Fibroblast of mammary gland (primary cell): ENCODE measurements around the gene PSMC5.

Experiments used
- DNase-seq: peaks from one replicate; pipeline ENCODE4 v3.0.0-alpha.2; 2010; ENCODE audit warnings: low read depth
- H3K4me3 ChIP-seq: 2 replicates; pipeline ENCODE4 v1.5.1; 2011; ENCODE audit warnings: low read depth, mild to moderate bottlenecking, low read length, moderate library complexity; ENCODE audit not compliant: control insufficient read depth
- CTCF ChIP-seq: conservative IDR thresholded peaks from 2 replicates; pipeline ENCODE4 v1.5.1; 2011; ENCODE audit warnings: low read depth, low read length, inconsistent platforms; ENCODE audit not compliant: control insufficient read depth, insufficient read depth

Gene PSMC5

GRCh38 chr17:63837480-63837879 lies 10.2 kb downstream of the PSMC5 start:
- no peak for DNase-seq
- TF ChIP-seq CTCF = no peak
- H3K4me3 ChIP-seq = no peak overlapping the region

- DNase-seq = no peak
- H3K4me3 ChIP-seq = no peak overlapping the region
- TF ChIP-seq CTCF = no peak
Observed at GRCh38 chr17:63837962-63838600, 10.8 kb downstream of the PSMC5 start.

- peak; percentile 95 for DNase-seq
- no peak for TF ChIP-seq CTCF
- H3K4me3 ChIP-seq = peak overlapping the region; percentile 10
Observed at GRCh38 chr17:63838631-63839171, 11.5 kb downstream of the PSMC5 start.

GRCh38 chr17:63840591-63841349 lies 13.5 kb downstream of the PSMC5 start:
- DNase-seq = peak; percentile 41
- H3K4me3 ChIP-seq = peak overlapping the region; percentile 89
- no peak for TF ChIP-seq CTCF

GRCh38 chr17:63841350-63842172 lies 14.3 kb downstream of the PSMC5 start:
- no peak for TF ChIP-seq CTCF

GRCh38 chr17:63842173-63842539 lies 14.9 kb downstream of the PSMC5 start:
- no peak for DNase-seq
- peak overlapping the region; percentile 89 for H3K4me3 ChIP-seq
- no peak for TF ChIP-seq CTCF

More at GRCh38 chr17:63841350-63842172, 14.3 kb downstream of the PSMC5 start:
- H3K4me3 ChIP-seq = peak overlapping the region; percentile 89
- DNase-seq = peak; percentile 37
